DOHH2 (cell line): ENCODE measurements around the gene CBLC.
"Not testable (repeated sequence)": the region's sequence is repeated elsewhere in the genome, so short reads cannot be mapped to it uniquely, and the experiment has no call there.

Experiments
- H3F3A ChIP-seq: fragments of 200-600 bp; sonication (generic), shearing (Covaris generic); 2 replicates; pipeline ENCODE4 v1.6.0; 2016; ENCODE audit warnings: antibody characterized with exemption, mild to moderate bottlenecking; ENCODE audit not compliant: control insufficient read depth, insufficient read depth
- H3K27ac ChIP-seq: fragments of 200-600 bp; sonication (generic); 2 replicates; pipeline ENCODE4 v1.5.1; 2014; ENCODE audit warnings: low read depth, mild to moderate bottlenecking, low read length, moderate library complexity
- H3K27me3 ChIP-seq: fragments of 200-600 bp; sonication (generic); 2 replicates; pipeline ENCODE4 v1.6.1; 2014; ENCODE audit warnings: mild to moderate bottlenecking, low read length, mixed read lengths; ENCODE audit not compliant: control insufficient read depth
- H3K36me3 ChIP-seq: fragments of 200-600 bp; sonication (generic); 2 replicates; pipeline ENCODE4 v1.6.1; 2014; ENCODE audit warnings: mild to moderate bottlenecking, low read length, moderate library complexity, mixed read lengths; ENCODE audit not compliant: control insufficient read depth
- H3K4me1 ChIP-seq: fragments of 200-600 bp; sonication (generic); 2 replicates; pipeline ENCODE4 v1.6.1; 2014; ENCODE audit warnings: mild to moderate bottlenecking, low read length, mixed read lengths; ENCODE audit not compliant: control insufficient read depth
- H3K4me2 ChIP-seq: fragments of 200-600 bp; sonication (generic); 2 replicates; pipeline ENCODE4 v1.6.0; 2014; ENCODE audit warnings: mild to moderate bottlenecking, low read length, moderate library complexity
- H3K4me3 ChIP-seq: fragments of 200-600 bp; sonication (generic); 2 replicates; pipeline ENCODE4 v1.5.1; 2014; ENCODE audit warnings: mild to moderate bottlenecking, low read length, mixed read lengths
- H3K79me2 ChIP-seq: fragments of 200-600 bp; sonication (generic); 2 replicates; pipeline ENCODE4 v1.6.1; 2014; ENCODE audit warnings: mild to moderate bottlenecking, low read length, mixed read lengths; ENCODE audit not compliant: control insufficient read depth
- H3K9me2 ChIP-seq: fragments of 200-600 bp; sonication (generic); replicated peaks from 2 replicates; pipeline ENCODE4 v1.6.1; 2014; ENCODE audit warnings: mild to moderate bottlenecking, low read length, mixed read lengths; ENCODE audit not compliant: control insufficient read depth
- H3K9me3 ChIP-seq: fragments of 200-600 bp; sonication (generic); 2 replicates; pipeline ENCODE4 v1.6.1; 2014; ENCODE audit warnings: antibody characterized with exemption, low read length, mixed read lengths; ENCODE audit not compliant: control insufficient read depth, insufficient read depth
- H4K20me1 ChIP-seq: fragments of 200-600 bp; sonication (generic); 2 replicates; pipeline ENCODE4 v1.6.0; 2014; ENCODE audit warnings: low read depth, mild to moderate bottlenecking, antibody characterized with exemption, low read length, moderate library complexity; ENCODE audit not compliant: control insufficient read depth, insufficient read depth
- EZH2phosphoT487 ChIP-seq: fragments of 200-600 bp; sonication (generic); IDR thresholded peaks from 2 replicates; pipeline ENCODE4 v1.6.1; 2017; ENCODE audit warnings: borderline replicate concordance, mild to moderate bottlenecking, antibody characterized with exemption, low read length, moderate library complexity, mixed read lengths
- TF ChIP-seq, protein P1 (sequence below): fragments of 200-600 bp; sonication (generic); IDR thresholded peaks from one replicate; pipeline ENCODE4 v1.5.1; 2014; ENCODE audit warnings: antibody characterized with exemption, mild to moderate bottlenecking, low read depth, low read length; ENCODE audit not compliant: poor library complexity, severe bottlenecking

Gene CBLC

DNA sequence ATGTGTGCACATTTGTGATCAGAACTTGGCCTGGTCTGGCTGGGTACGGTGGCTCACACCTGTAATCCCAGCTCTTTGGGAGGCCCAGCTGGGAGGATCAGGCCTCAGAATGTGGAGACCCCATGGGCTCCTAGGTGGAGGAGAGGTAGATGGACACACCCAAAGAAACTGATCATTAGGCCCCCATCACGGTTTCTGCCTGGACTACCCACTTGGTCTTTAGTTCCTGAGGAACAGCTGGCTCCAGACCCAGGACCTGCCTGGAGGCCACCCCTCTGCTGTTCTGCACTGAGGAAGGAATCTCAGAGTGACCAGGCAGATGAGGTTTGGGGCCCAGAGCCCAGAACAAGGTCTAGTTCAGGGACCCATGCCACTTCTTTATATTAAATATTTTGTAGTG is 1.5 kb downstream of the CBLC start:
- H3K4me3 ChIP-seq, result no peak overlapping the region
- H3K79me2 ChIP-seq, result no peaks in the 10 kb centered on the region
- no peaks in the 10 kb centered on the region for H3K9me2 ChIP-seq
- no peaks in the 10 kb centered on the region for H3F3A ChIP-seq
- H3K4me1 ChIP-seq, result peaks cover 2% of the 10 kb centered on the region; the same call in 1 of the 2 replicates
- no peak overlapping the region for H3K4me2 ChIP-seq
- H3K9me3 ChIP-seq, result no peaks in the 10 kb centered on the region
- H3K27ac ChIP-seq, result no peak overlapping the region
- no peaks in the 10 kb centered on the region for H3K36me3 ChIP-seq
- no peak for TF ChIP-seq EZH2phosphoT487
- TF ChIP-seq, protein P1, sequence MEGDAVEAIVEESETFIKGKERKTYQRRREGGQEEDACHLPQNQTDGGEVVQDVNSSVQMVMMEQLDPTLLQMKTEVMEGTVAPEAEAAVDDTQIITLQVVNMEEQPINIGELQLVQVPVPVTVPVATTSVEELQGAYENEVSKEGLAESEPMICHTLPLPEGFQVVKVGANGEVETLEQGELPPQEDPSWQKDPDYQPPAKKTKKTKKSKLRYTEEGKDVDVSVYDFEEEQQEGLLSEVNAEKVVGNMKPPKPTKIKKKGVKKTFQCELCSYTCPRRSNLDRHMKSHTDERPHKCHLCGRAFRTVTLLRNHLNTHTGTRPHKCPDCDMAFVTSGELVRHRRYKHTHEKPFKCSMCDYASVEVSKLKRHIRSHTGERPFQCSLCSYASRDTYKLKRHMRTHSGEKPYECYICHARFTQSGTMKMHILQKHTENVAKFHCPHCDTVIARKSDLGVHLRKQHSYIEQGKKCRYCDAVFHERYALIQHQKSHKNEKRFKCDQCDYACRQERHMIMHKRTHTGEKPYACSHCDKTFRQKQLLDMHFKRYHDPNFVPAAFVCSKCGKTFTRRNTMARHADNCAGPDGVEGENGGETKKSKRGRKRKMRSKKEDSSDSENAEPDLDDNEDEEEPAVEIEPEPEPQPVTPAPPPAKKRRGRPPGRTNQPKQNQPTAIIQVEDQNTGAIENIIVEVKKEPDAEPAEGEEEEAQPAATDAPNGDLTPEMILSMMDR, result no peak
- no peaks in the 10 kb centered on the region for H3K27me3 ChIP-seq
- H4K20me1 ChIP-seq, result no peaks in the 10 kb centered on the region

DNA sequence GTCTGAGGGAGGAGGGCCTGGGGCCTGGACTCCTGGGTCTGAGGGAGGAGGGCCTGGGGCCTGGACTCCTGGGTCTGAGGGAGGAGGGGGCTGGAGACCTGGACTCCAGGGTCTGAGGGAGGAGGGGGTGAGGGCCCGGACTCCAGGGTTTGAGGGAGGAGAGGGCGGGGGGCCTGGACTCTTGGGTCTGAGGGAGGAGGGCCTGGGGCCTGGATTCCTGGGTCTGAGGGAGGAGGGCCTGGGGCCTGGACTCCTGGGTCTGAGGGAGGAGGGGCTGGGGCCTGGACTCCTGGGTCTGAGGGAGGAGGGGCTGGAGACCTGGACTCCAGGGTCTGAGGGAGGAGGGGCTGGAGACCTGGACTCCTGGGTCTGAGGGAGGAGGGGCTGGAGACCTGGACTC is 4.0 kb downstream of the CBLC start:
- H3K4me1 ChIP-seq, H3K36me3 ChIP-seq, H3K9me3 ChIP-seq, H3K27ac ChIP-seq, H3K79me2 ChIP-seq, H3K4me3 ChIP-seq, H3F3A ChIP-seq, H4K20me1 ChIP-seq, H3K4me2 ChIP-seq, H3K9me2 ChIP-seq, H3K27me3 ChIP-seq: not testable (repeated sequence)

DNA sequence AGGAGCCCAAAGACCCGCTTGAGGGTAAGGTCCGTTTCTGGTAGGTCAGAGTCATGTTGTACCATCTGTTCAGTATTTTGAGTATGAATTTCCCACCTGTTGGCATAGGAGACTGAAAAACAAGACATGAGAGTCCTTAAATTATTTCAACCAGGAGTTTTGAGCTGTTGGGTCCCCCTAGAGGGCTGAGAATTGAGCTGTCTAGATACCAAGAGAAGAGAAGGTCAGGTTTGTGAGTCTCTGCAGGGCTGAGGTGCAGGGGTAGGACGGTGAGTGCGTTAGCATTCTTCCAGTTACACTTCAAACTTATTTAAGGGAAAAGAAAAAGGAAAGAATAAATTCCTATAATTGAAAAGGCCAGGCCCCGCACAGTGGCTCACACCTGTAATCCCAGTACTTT is 5.0 kb downstream of the CBLC start:
- Histone ChIP-seq H3K27me3 (no peaks in the 10 kb centered on the region), H3F3A (no peaks in the 10 kb centered on the region), H3K9me2 (no peaks in the 10 kb centered on the region), H4K20me1 (no peaks in the 10 kb centered on the region), H3K36me3 (no peaks in the 10 kb centered on the region), H3K4me1 (peaks cover 7% of the 10 kb centered on the region), H3K79me2 (no peaks in the 10 kb centered on the region), H3K9me3 (no peaks in the 10 kb centered on the region), H3K4me3 (no peak overlapping the region), H3K4me2 (no peak overlapping the region), H3K27ac (no peak overlapping the region)
- TF ChIP-seq, protein P1, result no peak
- no peak for TF ChIP-seq EZH2phosphoT487

DNA sequence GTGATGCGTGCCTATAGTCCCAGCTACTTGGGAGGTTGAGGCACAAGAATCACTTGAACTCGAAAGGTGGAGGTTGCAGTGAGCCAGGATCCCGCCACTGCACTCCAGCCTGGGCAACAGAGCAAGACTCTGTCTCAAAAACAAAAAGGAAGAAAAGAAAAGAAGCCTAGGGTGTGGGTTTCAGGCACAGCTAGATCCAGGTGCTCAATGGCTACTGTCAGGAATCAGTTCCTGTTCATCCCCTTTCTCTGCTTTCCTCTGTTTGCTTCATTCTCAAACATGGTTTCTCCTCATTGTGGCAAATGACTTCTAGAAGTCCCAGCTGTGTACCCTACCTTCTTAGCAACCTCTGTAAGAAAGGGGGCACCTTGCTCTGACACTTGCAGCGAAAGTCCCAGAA is 5.9 kb downstream of the CBLC start:
- no peak overlapping the region for H3K4me3 ChIP-seq
- H3K27me3 ChIP-seq, result no peaks in the 10 kb centered on the region
- TF ChIP-seq, protein P1, result no peak
- no peak overlapping the region for H3K4me2 ChIP-seq
- no peaks in the 10 kb centered on the region for H4K20me1 ChIP-seq
- no peaks in the 10 kb centered on the region for H3K36me3 ChIP-seq
- no peaks in the 10 kb centered on the region for H3F3A ChIP-seq
- peaks cover 7% of the 10 kb centered on the region for H3K4me1 ChIP-seq
- no peak overlapping the region for H3K27ac ChIP-seq
- no peaks in the 10 kb centered on the region for H3K9me3 ChIP-seq
- no peaks in the 10 kb centered on the region for H3K9me2 ChIP-seq
- H3K79me2 ChIP-seq, result no peaks in the 10 kb centered on the region
